AG08395 (cell line): Measurements from ENCODE around the gene FOXL3.

ENCODE experiments used
- DNase-seq: peaks from one replicate; pipeline ENCODE4 v3.0.0; 2012; ENCODE audit warnings: mixed read lengths, low spot score

The FOXL3 gene

GRCh38 chr7:302054-302992 lies 12.4 kb downstream of the FOXL3 start:
- no peak for DNase-seq

GRCh38 chr7:303425-303824 lies 13.5 kb downstream of the FOXL3 start:
- DNase-seq = no peak

GRCh38 chr7:303884-304573 lies 14.1 kb downstream of the FOXL3 start:
- no peak for DNase-seq

DNA sequence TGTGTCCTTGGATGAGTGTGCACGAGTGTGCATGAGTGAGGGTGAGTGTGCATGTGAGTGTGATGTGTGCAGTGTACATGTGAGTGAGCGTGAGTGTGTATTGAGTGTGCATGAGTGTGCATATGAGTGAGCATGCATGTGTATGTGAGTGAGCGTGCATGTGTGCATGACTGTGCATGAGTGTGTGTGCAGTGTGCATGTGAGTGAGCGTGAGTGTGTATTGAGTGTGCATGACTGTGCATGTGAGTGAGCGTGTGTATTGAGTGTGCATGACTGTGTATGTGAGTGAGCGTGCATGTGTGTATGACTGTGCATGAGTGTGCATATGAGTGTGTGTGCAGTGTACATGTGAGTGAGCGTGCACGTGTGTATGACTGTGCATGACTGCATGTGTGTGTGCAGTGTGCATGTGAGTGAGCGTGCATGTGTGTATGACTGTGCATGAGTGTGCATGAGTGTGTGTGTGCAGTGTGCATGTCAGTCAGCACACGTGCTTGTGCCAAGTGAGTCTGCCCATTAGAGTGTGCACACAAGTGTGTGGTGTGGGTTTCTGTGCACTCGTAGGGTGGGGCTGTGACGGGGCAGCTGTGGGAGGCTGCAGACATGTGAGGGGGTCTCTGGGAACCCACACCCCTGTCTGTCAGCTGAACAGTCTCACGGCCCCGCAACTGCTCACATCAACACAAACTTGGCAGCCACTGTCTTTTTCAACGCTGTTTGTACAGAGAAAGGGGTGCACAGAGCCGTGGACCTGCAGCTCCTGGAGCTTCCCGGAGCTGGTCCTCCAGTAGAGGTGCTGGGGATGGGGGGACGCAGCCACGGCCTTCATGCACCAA lies 14.8 kb downstream of the FOXL3 start:
- no peak for DNase-seq

GRCh38 chr7:305410-306151 lies 15.6 kb downstream of the FOXL3 start:
- no peak for DNase-seq

DNA sequence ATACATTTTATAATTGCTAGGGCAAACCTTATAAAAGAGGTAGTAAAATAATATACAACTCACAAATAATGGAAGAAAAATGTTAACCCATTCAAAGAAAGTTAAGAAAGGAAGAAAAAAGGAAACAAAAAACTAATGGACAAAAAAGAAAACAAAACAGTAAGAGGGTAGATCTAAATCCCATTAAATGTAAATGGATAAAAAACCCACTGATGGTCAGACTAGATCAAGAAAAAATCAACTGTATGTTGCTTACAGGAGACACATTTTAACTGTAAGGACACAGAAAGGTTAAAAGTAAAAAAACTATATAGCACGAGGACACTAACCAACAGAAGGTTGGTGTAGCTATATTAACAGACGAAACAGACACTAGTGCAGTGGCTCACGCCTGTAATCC lies 18.0 kb downstream of the FOXL3 start:
- no peak for DNase-seq

GRCh38 chr7:309586-310228 lies 19.7 kb downstream of the FOXL3 start:
- DNase-seq = no peak

GRCh38 chr7:311131-311680 lies 21.2 kb downstream of the FOXL3 start:
- no peak for DNase-seq

- no peak for DNase-seq
Measured at GRCh38 chr7:311796-312195, 21.8 kb downstream of the FOXL3 start.

DNA sequence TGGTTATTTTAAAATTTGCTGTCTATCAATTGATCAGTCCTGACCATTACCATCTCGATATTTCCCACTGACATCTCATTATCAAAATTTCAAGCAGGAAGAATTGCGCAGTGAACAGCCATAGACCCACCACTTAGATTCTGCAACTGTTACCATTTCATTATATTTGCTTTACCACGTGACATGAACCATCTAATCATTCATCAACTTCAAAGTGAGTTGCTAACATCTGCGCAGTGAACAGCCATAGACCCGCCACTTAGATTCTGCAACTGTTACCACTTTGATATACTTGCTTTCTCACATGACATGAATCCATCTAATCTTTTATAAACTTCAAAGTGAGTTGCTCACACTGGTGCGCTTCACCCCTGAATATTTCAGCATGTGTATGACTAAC lies 22.5 kb downstream of the FOXL3 start:
- DNase-seq = no peak

- no peak for DNase-seq
Measured at GRCh38 chr7:314853-315252, 24.9 kb downstream of the FOXL3 start.

DNA sequence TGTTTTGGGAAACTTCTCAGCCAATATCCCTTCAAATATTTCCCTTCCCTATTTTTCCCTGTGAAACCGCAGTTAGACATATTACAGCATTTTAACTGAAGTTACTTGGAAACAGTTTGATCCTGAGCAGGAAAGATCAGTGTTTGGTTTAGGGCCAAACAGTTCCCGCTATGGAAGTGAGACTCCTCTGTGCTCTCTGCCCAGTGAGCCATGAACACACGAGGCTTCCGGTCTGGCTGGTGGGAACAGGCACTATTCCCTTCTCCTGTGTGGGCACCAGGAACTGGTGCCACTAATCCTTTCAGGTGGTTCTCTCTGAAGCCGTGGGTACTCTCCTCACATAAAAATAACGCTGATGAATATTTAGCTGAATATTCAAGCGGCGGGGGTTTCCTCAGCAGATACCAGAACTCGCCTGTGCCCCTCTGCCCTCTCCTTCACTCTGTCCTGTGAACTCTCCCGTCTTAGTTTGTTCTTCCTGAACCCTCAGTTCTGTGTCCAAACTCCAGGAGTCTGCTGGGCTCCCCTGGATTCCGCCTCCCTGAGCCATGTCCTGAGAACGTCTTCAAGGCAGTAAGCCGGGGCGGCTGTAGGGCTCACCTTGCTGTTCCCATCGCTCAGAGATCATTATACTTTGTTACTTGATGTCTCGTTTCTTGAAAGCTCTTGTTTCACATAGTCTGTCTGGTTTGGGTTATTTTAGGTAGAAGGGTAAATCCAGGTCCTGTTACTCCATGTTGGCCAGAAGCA lies 25.7 kb downstream of the FOXL3 start:
- no peak for DNase-seq

DNA sequence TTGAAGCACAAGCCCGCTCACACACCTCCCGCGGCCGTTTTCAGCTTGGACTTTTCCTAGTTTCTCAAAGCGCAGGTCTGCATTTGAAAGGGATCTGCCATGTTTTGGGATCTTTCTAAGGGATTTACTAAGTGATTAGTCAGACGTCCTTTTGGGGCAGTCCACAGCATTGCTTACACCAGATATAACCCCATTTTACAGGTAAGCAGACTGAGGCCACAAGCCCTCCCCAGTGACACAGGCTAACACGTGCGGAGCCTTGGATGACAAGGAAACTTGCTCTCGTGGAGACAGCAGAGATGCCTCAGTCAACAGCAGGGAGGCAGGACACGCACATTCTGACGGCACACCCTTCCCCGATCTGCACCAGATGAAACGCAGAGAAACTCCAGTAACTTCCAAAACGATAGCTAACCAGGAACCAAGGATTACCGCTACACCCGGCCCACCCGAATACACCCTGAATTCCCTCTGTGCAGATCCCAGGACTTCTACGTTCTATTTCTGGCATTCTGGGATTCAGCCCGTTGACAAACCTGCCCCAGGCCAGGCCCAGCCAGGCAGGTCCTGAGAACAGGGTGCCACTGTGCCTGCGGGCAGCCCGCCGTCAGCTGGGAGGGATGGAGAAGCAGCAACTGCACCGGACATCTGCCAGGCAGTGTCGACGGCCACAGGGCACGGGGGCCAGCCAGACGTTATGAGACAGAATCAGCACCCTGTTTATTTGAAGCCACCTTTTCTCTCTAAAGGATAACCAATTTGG lies 27.9 kb downstream of the FOXL3 start:
- DNase-seq = no peak

GRCh38 chr7:318476-318875 lies 28.5 kb downstream of the FOXL3 start:
- no peak for DNase-seq

GRCh38 chr7:318878-319661 lies 29.1 kb downstream of the FOXL3 start:
- no peak for DNase-seq

- DNase-seq = no peak
Measured at GRCh38 chr7:320297-320696, 30.3 kb downstream of the FOXL3 start.

- DNase-seq = peak; percentile 89
Measured at GRCh38 chr7:322111-322671, 32.2 kb downstream of the FOXL3 start.

GRCh38 chr7:322708-323111 lies 32.7 kb downstream of the FOXL3 start:
- no peak for DNase-seq
